Endothelial cell (in vitro differentiated cells): ENCODE data around the gene MB21D2. TPM values are rescaled to one million over a fixed set of nuclear protein-coding genes. Genes with fewer than 3 reads are reported as not detected.

Experiments used
- DNase-seq: peaks from one replicate; pipeline ENCODE4 v3.0.0; 2021; ENCODE audit warnings: low spot score
- H3K27ac Mint-ChIP-seq: one replicate; pipeline ENCODE4 v1.8.0; 2021; ENCODE audit warnings: mixed read lengths, inconsistent platforms; ENCODE audit not compliant: unreplicated experiment
- H3K27me3 Mint-ChIP-seq: one replicate; pipeline ENCODE4 v1.8.0; 2021; ENCODE audit warnings: mild to moderate bottlenecking, moderate library complexity, mixed read lengths, inconsistent platforms; ENCODE audit not compliant: unreplicated experiment
- H3K36me3 Mint-ChIP-seq: one replicate; pipeline ENCODE4 v1.8.0; 2021; ENCODE audit warnings: mild to moderate bottlenecking, low read depth, mixed read lengths, inconsistent platforms; ENCODE audit not compliant: unreplicated experiment
- H3K4me1 Mint-ChIP-seq: one replicate; pipeline ENCODE4 v1.8.0; 2021; ENCODE audit warnings: mild to moderate bottlenecking, mixed read lengths, inconsistent platforms; ENCODE audit not compliant: unreplicated experiment
- H3K4me3 Mint-ChIP-seq: one replicate; pipeline ENCODE4 v1.8.0; 2021; ENCODE audit warnings: mild to moderate bottlenecking, mixed read lengths, inconsistent platforms; ENCODE audit not compliant: unreplicated experiment
- H3K9me3 Mint-ChIP-seq: one replicate; pipeline ENCODE4 v1.8.0; 2021; ENCODE audit warnings: mixed read lengths, inconsistent platforms; ENCODE audit not compliant: unreplicated experiment
- total RNA-seq: library from RNA; stranded (reverse); fragmentation: NEBNext Ultra II Directional; extraction: Animal tissue kit (Norgen Biotek cat#: 25700); gene quantifications from one replicate; pipeline ENCODE4 v1.2.1, GENCODE V29; 2021; ENCODE audit not compliant: unreplicated experiment
- TF ChIP-seq, protein P1 (sequence below): fragments of 200-600 bp; sonication (generic); IDR thresholded peaks from one replicate; pipeline ENCODE4 v1.5.0; 2021; ENCODE audit warnings: antibody characterized with exemption; ENCODE audit not compliant: unreplicated experiment

Gene MB21D2
- total RNA-seq, 1 donor from 2014 or later: 4.3 TPM

DNA sequence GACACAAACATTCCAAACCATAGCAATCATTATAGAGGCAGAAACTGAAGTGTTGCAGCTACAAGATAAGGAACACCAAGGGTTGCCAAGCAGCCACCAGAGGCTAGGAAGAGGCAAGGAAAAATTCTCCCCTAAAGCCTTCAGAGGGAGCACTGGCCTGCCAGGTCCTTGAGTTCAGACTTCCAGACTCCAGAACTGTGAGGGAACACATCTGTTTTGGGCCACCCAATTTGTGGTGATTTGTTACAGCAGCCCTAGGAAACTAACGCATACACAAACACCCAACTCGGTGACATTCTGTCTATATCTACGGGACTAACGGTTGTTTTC, 54.6 kb downstream of the MB21D2 start:
- Mint-ChIP-seq H3K9me3 (no peaks in the 10 kb centered on the region), H3K4me3 (no peak overlapping the region), H3K36me3 (no peaks in the 10 kb centered on the region), H3K27me3 (no peaks in the 10 kb centered on the region), H3K27ac (no peak overlapping the region), H3K4me1 (peaks cover 21% of the 10 kb centered on the region)
- TF ChIP-seq, protein P1, sequence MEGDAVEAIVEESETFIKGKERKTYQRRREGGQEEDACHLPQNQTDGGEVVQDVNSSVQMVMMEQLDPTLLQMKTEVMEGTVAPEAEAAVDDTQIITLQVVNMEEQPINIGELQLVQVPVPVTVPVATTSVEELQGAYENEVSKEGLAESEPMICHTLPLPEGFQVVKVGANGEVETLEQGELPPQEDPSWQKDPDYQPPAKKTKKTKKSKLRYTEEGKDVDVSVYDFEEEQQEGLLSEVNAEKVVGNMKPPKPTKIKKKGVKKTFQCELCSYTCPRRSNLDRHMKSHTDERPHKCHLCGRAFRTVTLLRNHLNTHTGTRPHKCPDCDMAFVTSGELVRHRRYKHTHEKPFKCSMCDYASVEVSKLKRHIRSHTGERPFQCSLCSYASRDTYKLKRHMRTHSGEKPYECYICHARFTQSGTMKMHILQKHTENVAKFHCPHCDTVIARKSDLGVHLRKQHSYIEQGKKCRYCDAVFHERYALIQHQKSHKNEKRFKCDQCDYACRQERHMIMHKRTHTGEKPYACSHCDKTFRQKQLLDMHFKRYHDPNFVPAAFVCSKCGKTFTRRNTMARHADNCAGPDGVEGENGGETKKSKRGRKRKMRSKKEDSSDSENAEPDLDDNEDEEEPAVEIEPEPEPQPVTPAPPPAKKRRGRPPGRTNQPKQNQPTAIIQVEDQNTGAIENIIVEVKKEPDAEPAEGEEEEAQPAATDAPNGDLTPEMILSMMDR: no peak
- DNase-seq: no peak

DNA sequence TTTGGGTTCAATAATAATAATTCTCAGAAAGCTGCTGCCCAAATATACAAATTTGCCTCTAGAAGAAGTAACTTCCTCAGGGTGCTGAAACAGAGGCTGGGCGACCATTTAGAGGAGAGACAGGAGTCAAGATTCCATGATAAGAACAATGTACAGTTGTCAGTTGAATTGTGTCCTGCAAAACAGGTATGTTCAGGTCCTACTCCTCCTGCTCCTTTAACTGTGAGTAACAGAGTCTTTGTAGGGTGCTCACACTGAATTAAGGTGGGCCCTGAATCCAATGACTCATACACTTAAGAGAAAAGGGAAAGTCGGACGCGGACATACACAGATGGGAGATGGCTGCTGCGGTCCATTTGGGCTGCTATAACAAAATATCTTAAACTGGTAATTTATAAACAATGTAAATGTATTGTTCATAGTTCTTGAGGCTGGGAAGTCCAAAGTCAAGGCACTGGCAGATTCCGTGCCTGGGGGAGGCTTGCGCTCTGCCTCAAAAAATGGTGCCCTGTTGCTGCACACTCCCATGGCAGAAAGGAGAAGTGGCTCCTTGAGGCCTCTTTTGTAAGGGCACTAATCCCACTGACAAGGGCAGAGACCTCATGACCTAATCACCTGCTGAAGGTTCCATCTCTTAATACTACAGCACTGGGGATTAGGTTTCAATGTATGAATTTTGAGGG, 55.1 kb downstream of the MB21D2 start:
- Mint-ChIP-seq H3K27ac (no peak overlapping the region), H3K36me3 (no peaks in the 10 kb centered on the region), H3K4me3 (no peak overlapping the region), H3K27me3 (no peaks in the 10 kb centered on the region), H3K4me1 (peaks cover 17% of the 10 kb centered on the region), H3K9me3 (no peaks in the 10 kb centered on the region)
- TF ChIP-seq, protein P1: no peak
- DNase-seq: no peak

DNA sequence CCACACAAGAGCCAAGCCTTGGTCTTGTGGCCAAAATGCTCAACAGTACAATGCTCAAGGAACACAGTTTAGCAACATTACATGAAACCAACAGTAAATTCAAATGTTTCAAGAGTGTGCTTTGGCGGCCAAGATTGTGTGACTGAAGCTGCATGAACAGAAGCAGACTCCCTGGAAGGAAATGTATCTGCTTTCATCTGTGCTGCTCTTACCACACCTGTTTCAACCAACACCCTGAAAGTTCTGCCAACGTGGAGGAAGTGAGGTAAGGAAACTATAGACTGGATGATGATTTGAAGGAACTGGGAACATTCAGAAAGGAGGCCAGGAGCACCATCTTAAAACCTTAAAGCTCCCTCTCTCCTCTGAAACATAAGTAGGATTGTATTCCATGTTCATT, 55.7 kb downstream of the MB21D2 start:
- DNase-seq: no peak
- Mint-ChIP-seq H3K27me3 (no peaks in the 10 kb centered on the region), H3K9me3 (no peaks in the 10 kb centered on the region), H3K36me3 (no peaks in the 10 kb centered on the region), H3K4me1 (peaks cover 15% of the 10 kb centered on the region), H3K4me3 (no peak overlapping the region), H3K27ac (no peak overlapping the region)
- TF ChIP-seq, protein P1: no peak

DNA sequence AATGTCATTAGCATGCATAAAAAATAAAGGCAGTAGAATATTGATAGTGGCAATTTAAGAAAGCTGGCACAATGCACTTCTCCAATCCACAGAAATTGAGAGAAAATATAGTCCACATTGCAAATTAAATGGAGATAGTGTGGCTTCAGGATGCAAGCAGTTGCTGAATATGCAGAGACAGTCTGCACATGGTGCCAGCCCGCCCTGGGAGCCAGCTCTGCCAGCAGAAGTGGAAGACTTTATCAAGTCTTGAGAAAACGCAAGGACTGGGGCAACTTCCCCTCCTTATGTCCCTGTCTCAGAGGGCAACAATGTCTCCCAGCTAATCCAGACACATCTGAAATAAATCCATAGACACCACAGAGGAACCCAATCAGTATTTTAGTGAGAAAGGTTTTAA, 57.2 kb downstream of the MB21D2 start:
- DNase-seq: no peak
- Mint-ChIP-seq H3K4me1 (peaks cover 15% of the 10 kb centered on the region), H3K36me3 (no peaks in the 10 kb centered on the region), H3K4me3 (no peak overlapping the region), H3K9me3 (no peaks in the 10 kb centered on the region), H3K27me3 (no peaks in the 10 kb centered on the region), H3K27ac (no peak overlapping the region)
- TF ChIP-seq, protein P1: no peak

DNA sequence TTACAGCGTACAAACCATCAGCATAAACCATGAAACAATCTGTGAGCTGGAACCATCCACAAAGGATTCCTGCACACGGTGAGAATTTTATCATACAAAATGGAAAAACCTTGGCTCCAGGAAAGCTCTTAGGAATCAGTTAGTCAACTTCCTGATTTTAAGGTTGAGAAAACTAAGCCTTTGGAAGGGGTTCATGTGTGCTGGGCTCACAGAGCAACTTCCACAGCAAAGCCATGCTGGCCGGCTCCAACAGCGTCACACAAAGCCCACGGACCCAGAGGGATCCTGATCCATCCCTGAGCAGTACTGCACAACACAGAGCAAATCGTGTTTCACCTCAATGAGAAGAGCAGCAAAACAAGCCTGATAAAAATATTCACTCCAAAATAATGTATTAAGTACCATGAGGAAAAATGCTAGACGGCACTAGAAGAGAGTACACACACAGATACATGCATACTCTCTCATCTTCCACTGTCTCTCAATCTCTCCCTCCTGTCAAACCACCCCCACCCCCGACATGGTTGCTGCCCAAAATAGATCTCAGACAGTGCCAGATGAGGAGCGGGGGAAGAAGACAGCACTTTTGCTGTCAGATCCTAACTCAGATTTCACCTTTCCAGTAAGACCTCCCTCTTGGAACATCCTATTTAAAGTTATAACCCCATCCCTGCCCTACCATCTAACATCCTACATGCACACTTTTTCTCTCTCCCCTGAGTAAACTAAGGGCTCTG, 58.6 kb downstream of the MB21D2 start:
- DNase-seq: no peak
- no peaks in the 10 kb centered on the region for H3K36me3 Mint-ChIP-seq
- H3K9me3 Mint-ChIP-seq: no peaks in the 10 kb centered on the region
- H3K4me3 Mint-ChIP-seq: no peak overlapping the region
- H3K27ac Mint-ChIP-seq: no peak overlapping the region
- TF ChIP-seq, protein P1: no peak
- H3K4me1 Mint-ChIP-seq: peaks cover 15% of the 10 kb centered on the region
- no peaks in the 10 kb centered on the region for H3K27me3 Mint-ChIP-seq
